PFSK-1 (cell line): Measurements from ENCODE around the gene HDDC3.

Source experiments
- FOXP2 ChIP-seq: optimal IDR thresholded peaks from 2 replicates; pipeline ENCODE3; 2011; ENCODE audit warnings: borderline replicate concordance, control low read depth, inconsistent platforms; ENCODE audit not compliant: insufficient read depth; ENCODE audit errors: extremely low read length, extremely low read depth
- POLR2AphosphoS5 ChIP-seq: IDR thresholded peaks from 2 replicates; pipeline ENCODE4 v1.6.1; 2012; ENCODE audit warnings: low read depth, mild to moderate bottlenecking, control low read depth, low read length, moderate library complexity
- REST ChIP-seq, 2 experiments: IDR thresholded peaks; 2 replicates each; pipeline versions ENCODE4 v1.6.1 to v1.8.0; 2011 to 2012; ENCODE audit warnings: low read depth in 2 of 2, low read length in 2 of 2, control low read depth in 1 of 2, inconsistent platforms in 1 of 2, mild to moderate bottlenecking in 1 of 2, moderate library complexity in 1 of 2; ENCODE audit not compliant: insufficient read depth in 1 of 2
- SIN3A ChIP-seq: IDR thresholded peaks from 2 replicates; pipeline ENCODE4 v1.6.1; 2012; ENCODE audit warnings: mild to moderate bottlenecking, low read length, moderate library complexity, borderline replicate concordance; ENCODE audit not compliant: insufficient read depth
- TAF1 ChIP-seq: IDR thresholded peaks from 2 replicates; pipeline ENCODE4 v1.6.1; 2012; ENCODE audit warnings: low read length, control low read depth, borderline replicate concordance; ENCODE audit not compliant: insufficient read depth

DNA sequence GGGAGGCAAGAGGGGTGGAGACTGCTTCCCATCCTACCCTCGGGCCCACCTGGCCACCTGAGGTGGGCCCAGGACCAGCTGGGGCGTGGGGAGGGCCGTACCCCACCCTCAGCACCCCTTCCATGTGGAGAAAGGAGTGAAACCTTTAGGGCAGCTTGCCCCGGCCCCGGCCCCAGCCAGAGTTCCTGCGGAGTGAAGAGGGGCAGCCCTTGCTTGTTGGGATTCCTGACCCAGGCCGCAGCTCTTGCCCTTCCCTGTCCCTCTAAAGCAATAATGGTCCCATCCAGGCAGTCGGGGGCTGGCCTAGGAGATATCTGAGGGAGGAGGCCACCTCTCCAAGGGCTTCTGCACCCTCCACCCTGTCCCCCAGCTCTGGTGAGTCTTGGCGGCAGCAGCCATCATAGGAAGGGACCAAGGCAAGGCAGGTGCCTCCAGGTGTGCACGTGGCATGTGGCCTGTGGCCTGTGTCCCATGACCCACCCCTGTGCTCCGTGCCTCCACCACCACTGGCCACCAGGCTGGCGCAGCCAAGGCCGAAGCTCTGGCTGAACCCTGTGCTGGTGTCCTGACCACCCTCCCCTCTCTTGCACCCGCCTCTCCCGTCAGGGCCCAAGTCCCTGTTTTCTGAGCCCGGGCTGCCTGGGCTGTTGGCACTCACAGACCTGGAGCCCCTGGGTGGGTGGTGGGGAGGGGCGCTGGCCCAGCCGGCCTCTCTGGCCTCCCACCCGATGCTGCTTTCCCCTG lies 50.2 kb downstream of the HDDC3 start:
- TF ChIP-seq TAF1 (no peak), POLR2AphosphoS5 (no peak), FOXP2 (no peak), SIN3A (no peak), REST (IDR thresholded peaks at IDR 0.05; ENCODE audit: insufficient read depth in 1 of 2, low read depth in 2 of 2, low read length in 2 of 2) (no peak)
